HepG2 (cell line): ENCODE data around the gene SECTM1. TPM values are rescaled to one million over a fixed set of nuclear protein-coding genes. Genes with fewer than 3 reads are reported as not detected.

ENCODE experiments used
- HNF4A ChIP-seq: sonication (generic); formaldehyde crosslinking; IDR thresholded peaks from 2 replicates; pipeline ENCODE4 v1.4.0; 2020; ENCODE audit warnings: missing genetic modification reagents
- PHF5A ChIP-seq: IDR thresholded peaks from one replicate; pipeline ENCODE4 v1.6.1; 2018; ENCODE audit warnings: low read depth, missing genetic modification reagents; ENCODE audit not compliant: unreplicated experiment
- POGZ ChIP-seq: sonication (generic); formaldehyde crosslinking; IDR thresholded peaks from 2 replicates; pipeline ENCODE4 v1.4.0; 2020; ENCODE audit warnings: mild to moderate bottlenecking, missing genetic modification reagents
- polyA plus RNA-seq, 8 experiments: library from polyadenylated mRNA; depleted of rRNA in 3 of 8; stranded (reverse) in 7 of 8; unstranded in 1 of 8; fragments of >200 nt; fragmentation: Illumina TruSeq in 4 of 8; extraction: Trizol in 4 of 8; gene quantifications; 2 replicates each; pipeline versions ENCODE4 v1.2.1 to v1.2.3, GENCODE V29; 2011 to 2016; ENCODE audit warnings: low read depth in 4 of 8, missing spikeins in 1 of 8, mixed read lengths in 1 of 8; ENCODE audit not compliant: insufficient read depth in 1 of 8
- total RNA-seq, 5 experiments: library from RNA; depleted of rRNA; stranded (reverse); fragments of >200 nt; fragmentation: Illumina TruSeq; extraction: Trizol; gene quantifications; 2 replicates each; pipeline ENCODE4 v1.2.3, GENCODE V29; 2016; ENCODE audit warnings: low read depth in 1 of 5
- TF ChIP-seq, protein P1 (sequence below): sonication (generic); formaldehyde crosslinking; IDR thresholded peaks from 2 replicates; pipeline ENCODE4 v1.5.1; 2020; ENCODE audit warnings: mild to moderate bottlenecking, missing genetic modification reagents
- TF ChIP-seq, protein P2 (sequence below), 2 experiments: sonication (generic) in 1 of 2; formaldehyde crosslinking in 1 of 2; IDR thresholded peaks; 2 replicates each; pipeline versions ENCODE4 v1.6.1 to v1.9.0; 2014 to 2022; ENCODE audit warnings: antibody characterized with exemption in 1 of 2, borderline replicate concordance in 1 of 2, inconsistent platforms in 1 of 2, low read depth in 1 of 2, missing genetic modification reagents in 1 of 2
- TF ChIP-seq, protein P3 (sequence below): sonication (generic); formaldehyde crosslinking; IDR thresholded peaks from 2 replicates; pipeline ENCODE4 v1.4.0; 2020; ENCODE audit warnings: mild to moderate bottlenecking, missing genetic modification reagents
- TF ChIP-seq, protein P4 (sequence below): sonication (generic); formaldehyde crosslinking; IDR thresholded peaks from 2 replicates; pipeline ENCODE4 v1.4.0; 2020; ENCODE audit warnings: mild to moderate bottlenecking, missing genetic modification reagents, borderline replicate concordance

SECTM1 gene
- total and polyA plus RNA-seq, 2 of the 13 experiments (the other 11 are each of a cell fraction or from before 2014, with no cell fraction given), result 3.5 to 5.3 TPM

DNA sequence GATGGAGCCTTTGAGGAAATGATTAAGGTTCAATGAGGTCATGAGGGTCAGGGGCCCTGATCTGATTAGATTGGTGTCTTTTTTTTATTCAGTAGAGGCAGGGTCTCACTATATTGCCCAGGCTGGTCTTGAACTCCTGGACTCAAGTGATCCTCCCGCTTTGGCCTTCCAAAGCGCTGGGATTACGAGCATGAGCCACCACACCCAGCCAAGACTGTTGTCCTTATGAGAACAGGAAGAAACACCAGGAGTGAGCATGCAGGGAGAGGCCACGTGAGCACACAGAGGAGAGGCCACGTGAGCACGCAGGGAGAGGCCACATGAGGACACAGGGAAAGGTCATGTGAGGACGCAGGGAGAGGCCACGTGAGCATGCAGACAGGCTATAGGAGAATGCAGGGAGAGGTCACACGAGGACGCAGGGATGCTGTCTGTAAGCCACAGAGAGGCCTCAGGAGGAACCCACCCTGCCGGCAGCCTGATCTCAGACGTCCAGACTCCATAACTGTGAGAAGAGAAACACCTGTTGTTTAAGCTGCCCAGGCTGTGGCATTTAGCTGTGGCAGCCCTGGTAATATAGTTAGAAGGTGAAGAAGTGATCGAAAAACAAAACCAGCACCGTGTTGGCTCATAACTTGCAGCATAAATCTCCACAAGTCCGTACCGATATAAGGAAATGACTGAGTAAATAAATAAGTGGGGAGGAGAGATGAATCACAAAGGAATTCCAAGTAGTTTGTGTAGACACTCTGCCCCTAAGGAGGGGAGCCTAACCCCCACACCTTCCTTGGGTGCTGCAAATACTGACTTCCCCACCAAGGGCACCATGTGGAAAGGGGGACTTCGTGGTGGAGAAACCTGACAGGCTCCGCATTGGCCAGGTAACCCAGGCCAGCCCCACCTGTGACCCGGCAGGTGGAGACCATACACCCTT lies 45.4 kb downstream of the SECTM1 start (continued):
- TF ChIP-seq, protein P1, sequence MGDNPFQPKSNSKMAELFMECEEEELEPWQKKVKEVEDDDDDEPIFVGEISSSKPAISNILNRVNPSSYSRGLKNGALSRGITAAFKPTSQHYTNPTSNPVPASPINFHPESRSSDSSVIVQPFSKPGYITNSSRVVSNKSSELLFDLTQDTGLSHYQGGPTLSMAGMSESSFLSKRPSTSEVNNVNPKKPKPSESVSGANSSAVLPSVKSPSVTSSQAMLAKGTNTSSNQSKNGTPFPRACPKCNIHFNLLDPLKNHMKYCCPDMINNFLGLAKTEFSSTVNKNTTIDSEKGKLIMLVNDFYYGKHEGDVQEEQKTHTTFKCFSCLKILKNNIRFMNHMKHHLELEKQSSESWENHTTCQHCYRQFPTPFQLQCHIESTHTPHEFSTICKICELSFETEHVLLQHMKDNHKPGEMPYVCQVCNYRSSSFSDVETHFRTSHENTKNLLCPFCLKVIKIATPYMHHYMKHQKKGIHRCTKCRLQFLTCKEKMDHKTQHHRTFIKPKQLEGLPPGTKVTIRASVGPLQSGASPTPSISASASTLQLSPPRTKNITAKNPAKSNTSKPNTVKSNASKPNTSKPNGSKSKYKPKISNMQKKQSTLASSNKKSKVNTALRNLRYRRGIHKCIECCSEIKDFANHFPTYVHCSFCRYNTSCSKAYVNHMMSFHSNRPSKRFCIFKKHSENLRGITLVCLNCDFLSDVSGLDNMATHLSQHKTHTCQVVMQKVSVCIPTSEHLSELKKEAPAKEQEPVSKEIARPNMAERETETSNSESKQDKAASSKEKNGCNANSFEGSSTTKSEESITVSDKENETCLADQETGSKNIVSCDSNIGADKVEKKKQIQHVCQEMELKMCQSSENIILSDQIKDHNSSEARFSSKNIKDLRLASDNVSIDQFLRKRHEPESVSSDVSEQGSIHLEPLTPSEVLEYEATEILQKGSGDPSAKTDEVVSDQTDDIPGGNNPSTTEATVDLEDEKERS (CRISPR knock-in tag), result peak; percentile 93; the same call in 1 of the 2 replicates
- TF ChIP-seq, protein P2, sequence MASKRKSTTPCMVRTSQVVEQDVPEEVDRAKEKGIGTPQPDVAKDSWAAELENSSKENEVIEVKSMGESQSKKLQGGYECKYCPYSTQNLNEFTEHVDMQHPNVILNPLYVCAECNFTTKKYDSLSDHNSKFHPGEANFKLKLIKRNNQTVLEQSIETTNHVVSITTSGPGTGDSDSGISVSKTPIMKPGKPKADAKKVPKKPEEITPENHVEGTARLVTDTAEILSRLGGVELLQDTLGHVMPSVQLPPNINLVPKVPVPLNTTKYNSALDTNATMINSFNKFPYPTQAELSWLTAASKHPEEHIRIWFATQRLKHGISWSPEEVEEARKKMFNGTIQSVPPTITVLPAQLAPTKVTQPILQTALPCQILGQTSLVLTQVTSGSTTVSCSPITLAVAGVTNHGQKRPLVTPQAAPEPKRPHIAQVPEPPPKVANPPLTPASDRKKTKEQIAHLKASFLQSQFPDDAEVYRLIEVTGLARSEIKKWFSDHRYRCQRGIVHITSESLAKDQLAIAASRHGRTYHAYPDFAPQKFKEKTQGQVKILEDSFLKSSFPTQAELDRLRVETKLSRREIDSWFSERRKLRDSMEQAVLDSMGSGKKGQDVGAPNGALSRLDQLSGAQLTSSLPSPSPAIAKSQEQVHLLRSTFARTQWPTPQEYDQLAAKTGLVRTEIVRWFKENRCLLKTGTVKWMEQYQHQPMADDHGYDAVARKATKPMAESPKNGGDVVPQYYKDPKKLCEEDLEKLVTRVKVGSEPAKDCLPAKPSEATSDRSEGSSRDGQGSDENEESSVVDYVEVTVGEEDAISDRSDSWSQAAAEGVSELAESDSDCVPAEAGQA (IDR thresholded peaks at IDR 0.05; ENCODE audit: low read depth), result peak; percentile 66
- TF ChIP-seq, protein P2 (CRISPR knock-in tag; IDR thresholded peaks at IDR 0.05; ENCODE audit: borderline replicate concordance), result no peak
- TF ChIP-seq, protein P3, sequence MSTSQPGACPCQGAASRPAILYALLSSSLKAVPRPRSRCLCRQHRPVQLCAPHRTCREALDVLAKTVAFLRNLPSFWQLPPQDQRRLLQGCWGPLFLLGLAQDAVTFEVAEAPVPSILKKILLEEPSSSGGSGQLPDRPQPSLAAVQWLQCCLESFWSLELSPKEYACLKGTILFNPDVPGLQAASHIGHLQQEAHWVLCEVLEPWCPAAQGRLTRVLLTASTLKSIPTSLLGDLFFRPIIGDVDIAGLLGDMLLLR, result 0 out of 2 replicates have a peak, but pooled peaks have one; percentile 47
- TF ChIP-seq PHF5A (CRISPR knock-in tag) (peak; percentile 94), HNF4A (CRISPR knock-in tag) (peak; percentile 70; the same call in 1 of the 2 replicates), POGZ (CRISPR knock-in tag) (peak; percentile 82; the same call in 1 of the 2 replicates)
- TF ChIP-seq, protein P4, sequence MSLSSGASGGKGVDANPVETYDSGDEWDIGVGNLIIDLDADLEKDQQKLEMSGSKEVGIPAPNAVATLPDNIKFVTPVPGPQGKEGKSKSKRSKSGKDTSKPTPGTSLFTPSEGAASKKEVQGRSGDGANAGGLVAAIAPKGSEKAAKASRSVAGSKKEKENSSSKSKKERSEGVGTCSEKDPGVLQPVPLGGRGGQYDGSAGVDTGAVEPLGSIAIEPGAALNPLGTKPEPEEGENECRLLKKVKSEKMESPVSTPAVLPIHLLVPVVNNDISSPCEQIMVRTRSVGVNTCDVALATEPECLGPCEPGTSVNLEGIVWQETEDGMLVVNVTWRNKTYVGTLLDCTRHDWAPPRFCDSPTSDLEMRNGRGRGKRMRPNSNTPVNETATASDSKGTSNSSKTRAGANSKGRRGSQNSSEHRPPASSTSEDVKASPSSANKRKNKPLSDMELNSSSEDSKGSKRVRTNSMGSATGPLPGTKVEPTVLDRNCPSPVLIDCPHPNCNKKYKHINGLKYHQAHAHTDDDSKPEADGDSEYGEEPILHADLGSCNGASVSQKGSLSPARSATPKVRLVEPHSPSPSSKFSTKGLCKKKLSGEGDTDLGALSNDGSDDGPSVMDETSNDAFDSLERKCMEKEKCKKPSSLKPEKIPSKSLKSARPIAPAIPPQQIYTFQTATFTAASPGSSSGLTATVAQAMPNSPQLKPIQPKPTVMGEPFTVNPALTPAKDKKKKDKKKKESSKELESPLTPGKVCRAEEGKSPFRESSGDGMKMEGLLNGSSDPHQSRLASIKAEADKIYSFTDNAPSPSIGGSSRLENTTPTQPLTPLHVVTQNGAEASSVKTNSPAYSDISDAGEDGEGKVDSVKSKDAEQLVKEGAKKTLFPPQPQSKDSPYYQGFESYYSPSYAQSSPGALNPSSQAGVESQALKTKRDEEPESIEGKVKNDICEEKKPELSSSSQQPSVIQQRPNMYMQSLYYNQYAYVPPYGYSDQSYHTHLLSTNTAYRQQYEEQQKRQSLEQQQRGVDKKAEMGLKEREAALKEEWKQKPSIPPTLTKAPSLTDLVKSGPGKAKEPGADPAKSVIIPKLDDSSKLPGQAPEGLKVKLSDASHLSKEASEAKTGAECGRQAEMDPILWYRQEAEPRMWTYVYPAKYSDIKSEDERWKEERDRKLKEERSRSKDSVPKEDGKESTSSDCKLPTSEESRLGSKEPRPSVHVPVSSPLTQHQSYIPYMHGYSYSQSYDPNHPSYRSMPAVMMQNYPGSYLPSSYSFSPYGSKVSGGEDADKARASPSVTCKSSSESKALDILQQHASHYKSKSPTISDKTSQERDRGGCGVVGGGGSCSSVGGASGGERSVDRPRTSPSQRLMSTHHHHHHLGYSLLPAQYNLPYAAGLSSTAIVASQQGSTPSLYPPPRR, result peak; percentile 91
